Adrenal gland (tissue), 12 donors: ENCODE results near the gene SPAM1. TPM values are rescaled to one million over a fixed set of nuclear protein-coding genes. Genes with fewer than 3 reads are reported as not detected.

Experiments
- DNase-seq, 7 donors: peaks; one replicate each; pipeline ENCODE4 v3.0.0-alpha.2; 2019 to 2020
- H3K27ac ChIP-seq, 5 donors: fragments of 200-600 bp; sonication (generic) in 4 of 5; 1 replicate in 3 of 5; 2 replicates in 2 of 5; pipeline versions ENCODE4 v1.5.1 to v1.8.0; 2016 to 2020; ENCODE audit warnings: mild to moderate bottlenecking in 1 of 5
- H3K27me3 ChIP-seq: fragments of 200-600 bp; 2 replicates; pipeline ENCODE4 v1.8.0; 2021
- H3K36me3 ChIP-seq, 2 donors: fragments of 200-600 bp; replicated peaks in 1 of 2; 1 replicate in 1 of 2; 2 replicates in 1 of 2; pipeline versions ENCODE4 v1.5.1 to v1.8.0; 2018 to 2022
- H3K4me1 ChIP-seq, 2 donors: fragments of 200-600 bp; replicated peaks in 1 of 2; 1 replicate in 1 of 2; 2 replicates in 1 of 2; pipeline versions ENCODE4 v1.5.1 to v1.8.0; 2018 to 2021
- H3K4me3 ChIP-seq, 4 donors: fragments of 200-600 bp; sonication (generic) in 3 of 4; one replicate each; pipeline ENCODE4 v1.5.1; 2016 to 2018
- H3K9me3 ChIP-seq, 3 donors: fragments of 200-600 bp; sonication (generic) in 1 of 3; replicated peaks in 1 of 3; 1 replicate in 2 of 3; 2 replicates in 1 of 3; pipeline versions ENCODE4 v1.5.1 to v1.8.0; 2016 to 2021
- POLR2A ChIP-seq, 2 donors: fragments of 450-650 bp; IDR thresholded peaks; one replicate each; pipeline ENCODE4 v1.6.1; 2017; ENCODE audit warnings: antibody characterized with exemption in 2 of 2, mild to moderate bottlenecking in 2 of 2, moderate library complexity in 1 of 2
- WGBS, 4 donors: extraction: QIAGEN DNeasy Blood & Tissue Kit in 2 of 4; methylation state at CpG; one replicate each; pipeline versions ENCODE4 v1.1.5 to v1.1.7; 2013 to 2017; 5-methylcytosine and 5-hydroxymethylcytosine counted together
- intact Hi-C, 2 donors: fragments of 100-400 bp; cut with DNase I; formaldehyde crosslinking; loops; one replicate each; pipeline versions ENCODE4 v1.14.1 to v1.15.0; 2022 to 2023
- polyA plus RNA-seq, 3 donors: library from polyadenylated mRNA; stranded (reverse); fragments of 200-250 nt in 2 of 3; fragments of 350-450 nt in 1 of 3; fragmentation: Illumina TruSeq in 1 of 3; extraction: RNeasy Lipid Tissue Mini Kit (QIAGEN cat#74804) in 1 of 3; gene quantifications; one replicate each; pipeline ENCODE4 v1.2.3, GENCODE V29; 2013 to 2014
- total RNA-seq, 9 donors: library from RNA; depleted of rRNA in 4 of 9; stranded (reverse); fragments of >200 nt in 4 of 9; fragments of 120-200 nt in 1 of 9; fragmentation: NEBNext Ultra II Directional in 1 of 9; extraction: Animal tissue kit (Norgen Biotek cat#: 25700) in 1 of 9; gene quantifications; one replicate each; pipeline versions ENCODE4 v1.1.0 to v1.2.4, GENCODE V29; 2013 to 2023
- TF ChIP-seq, protein P1 (sequence below), 6 experiments: fragments of 450-650 bp in 4 of 6; fragments of 200-600 bp in 2 of 6; sonication (generic) in 1 of 6; IDR thresholded peaks; 1 replicate in 5 of 6; 2 replicates in 1 of 6; pipeline versions ENCODE4 v1.5.1 to v1.8.0; 2016 to 2021; ENCODE audit warnings: antibody characterized with exemption in 6 of 6, mild to moderate bottlenecking in 2 of 6, moderate library complexity in 1 of 6
- donor health status: healthy with polysubstance abuse.
- donor health status: Bipolar disorder and iron deficiency.
- donor health status: DM: yes; HTN: yes; CAD: no.
- donor health status: DM: no; HTN: no; CAD: no.
- donor health status: DM: no; HTN: no; CAD: no.
- donor health status: DM: yes; HTN: yes; CAD: no.

SPAM1 gene
- total and polyA plus RNA-seq, 12 donors: not detected

GRCh38 chr7:123993996-123994395 lies 69.0 kb downstream of the SPAM1 start:
- intact Hi-C loops: no loop called here
- Histone ChIP-seq H3K36me3 (no peaks in the 10 kb centered on the region), H3K9me3 (no peaks in the 10 kb centered on the region), H3K4me1 (no peaks in the 10 kb centered on the region), H3K4me3 (no peak overlapping the region), H3K27ac (no peak overlapping the region), H3K27me3 (no peaks in the 10 kb centered on the region)
- 64 to 75% (median 73%) methylated on average over 2 of the region's 2 CpGs for WGBS, 4 donors
- TF ChIP-seq, protein P1, sequence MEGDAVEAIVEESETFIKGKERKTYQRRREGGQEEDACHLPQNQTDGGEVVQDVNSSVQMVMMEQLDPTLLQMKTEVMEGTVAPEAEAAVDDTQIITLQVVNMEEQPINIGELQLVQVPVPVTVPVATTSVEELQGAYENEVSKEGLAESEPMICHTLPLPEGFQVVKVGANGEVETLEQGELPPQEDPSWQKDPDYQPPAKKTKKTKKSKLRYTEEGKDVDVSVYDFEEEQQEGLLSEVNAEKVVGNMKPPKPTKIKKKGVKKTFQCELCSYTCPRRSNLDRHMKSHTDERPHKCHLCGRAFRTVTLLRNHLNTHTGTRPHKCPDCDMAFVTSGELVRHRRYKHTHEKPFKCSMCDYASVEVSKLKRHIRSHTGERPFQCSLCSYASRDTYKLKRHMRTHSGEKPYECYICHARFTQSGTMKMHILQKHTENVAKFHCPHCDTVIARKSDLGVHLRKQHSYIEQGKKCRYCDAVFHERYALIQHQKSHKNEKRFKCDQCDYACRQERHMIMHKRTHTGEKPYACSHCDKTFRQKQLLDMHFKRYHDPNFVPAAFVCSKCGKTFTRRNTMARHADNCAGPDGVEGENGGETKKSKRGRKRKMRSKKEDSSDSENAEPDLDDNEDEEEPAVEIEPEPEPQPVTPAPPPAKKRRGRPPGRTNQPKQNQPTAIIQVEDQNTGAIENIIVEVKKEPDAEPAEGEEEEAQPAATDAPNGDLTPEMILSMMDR (IDR thresholded peaks at IDR 0.05): no peak
- TF ChIP-seq POLR2A (IDR thresholded peaks at IDR 0.05): no peak
- peak in 1 of 7 donors; percentile 29 for DNase-seq

DNA sequence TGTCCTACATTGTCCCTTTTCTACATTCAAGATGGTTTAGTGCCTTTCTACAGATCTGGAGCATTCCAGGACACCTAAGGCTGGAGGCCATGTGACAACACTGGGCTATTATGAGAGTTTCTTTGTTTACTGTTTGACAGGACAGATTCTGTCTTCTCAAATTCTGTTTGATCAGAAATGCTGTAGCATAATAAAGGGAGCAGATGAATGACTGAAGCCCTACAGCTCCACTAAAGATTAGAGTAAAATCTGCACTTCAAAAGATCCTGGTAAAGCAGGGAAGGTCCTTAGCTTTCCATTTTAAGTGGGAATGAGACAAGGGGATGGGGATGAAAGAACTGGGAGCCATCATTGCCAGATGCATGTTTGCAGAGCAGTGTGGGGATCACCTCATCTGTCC lies 69.4 kb downstream of the SPAM1 start:
- no peak overlapping the region for H3K27ac ChIP-seq
- H3K9me3 ChIP-seq: no peaks in the 10 kb centered on the region
- no peak for TF ChIP-seq POLR2A (IDR thresholded peaks at IDR 0.05)
- TF ChIP-seq, protein P1 (IDR thresholded peaks at IDR 0.05): no peak
- DNase-seq: no peak
- no peaks in the 10 kb centered on the region for H3K4me1 ChIP-seq
- H3K36me3 ChIP-seq: no peaks in the 10 kb centered on the region
- H3K27me3 ChIP-seq: no peaks in the 10 kb centered on the region
- no peak overlapping the region for H3K4me3 ChIP-seq
- intact Hi-C loops: no loop called here

DNA sequence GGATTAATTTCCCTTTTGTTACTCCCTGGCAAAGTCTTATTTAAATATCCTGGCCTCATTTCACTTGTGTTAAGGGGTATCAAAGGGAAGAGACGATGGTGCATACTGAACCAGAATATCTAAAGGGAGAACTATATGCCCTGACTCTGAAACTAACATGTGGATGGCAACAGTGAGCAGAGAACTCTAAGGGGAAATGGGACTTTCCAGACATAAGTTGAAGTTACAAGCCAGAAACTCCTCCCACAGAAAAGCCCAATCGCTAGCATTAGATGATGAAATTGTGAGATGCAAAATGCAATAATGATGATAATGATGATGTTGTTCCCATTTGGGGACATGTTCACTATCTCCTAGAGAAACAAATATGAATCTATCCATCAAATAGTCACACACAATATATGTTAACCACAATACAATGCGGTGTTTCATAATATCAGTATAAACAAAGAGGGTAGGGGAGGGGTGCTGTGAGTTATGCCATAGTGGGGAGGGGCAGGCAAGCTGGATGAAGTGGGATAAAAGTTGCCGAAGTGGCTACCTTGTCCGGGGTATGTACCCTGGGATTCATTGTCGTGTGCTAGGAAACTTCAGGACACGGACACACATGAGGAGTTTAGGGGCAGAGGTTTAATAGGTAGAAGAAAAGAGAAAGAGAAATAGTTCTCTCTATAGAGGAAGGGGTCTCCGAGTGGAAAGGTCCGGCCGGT lies 70.7 kb downstream of the SPAM1 start:
- 87 to 93% (median 90%) methylated on average over 10 of the region's 10 CpGs for WGBS, 4 donors
- no peaks in the 10 kb centered on the region for H3K9me3 ChIP-seq
- H3K4me3 ChIP-seq: no peak overlapping the region
- H3K27ac ChIP-seq: no peak overlapping the region
- no peak for DNase-seq
- no peaks in the 10 kb centered on the region for H3K4me1 ChIP-seq
- H3K36me3 ChIP-seq: no peaks in the 10 kb centered on the region
- intact Hi-C loops: no loop called here
- H3K27me3 ChIP-seq: no peaks in the 10 kb centered on the region
- TF ChIP-seq, protein P1 (IDR thresholded peaks at IDR 0.05): no peak
- TF ChIP-seq POLR2A (IDR thresholded peaks at IDR 0.05): no peak

DNA sequence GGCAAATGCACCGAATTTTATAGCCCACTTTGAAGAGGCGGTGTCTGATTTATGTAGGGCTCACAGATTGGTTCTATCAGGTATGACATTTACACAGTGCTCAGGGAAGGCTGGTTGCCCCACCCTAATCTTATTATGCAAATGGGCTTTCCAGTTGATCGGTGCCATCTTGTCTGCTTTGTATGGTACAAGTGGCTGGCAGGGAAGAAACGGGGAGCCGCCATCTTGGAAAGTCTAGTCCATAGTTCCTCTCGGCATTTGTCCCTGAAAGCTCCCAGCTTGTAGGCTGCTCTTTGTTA lies 71.2 kb downstream of the SPAM1 start:
- 90 to 97% (median 90%) methylated on average over 6 of the region's 6 CpGs for WGBS, 4 donors
- Histone ChIP-seq H3K36me3 (no peaks in the 10 kb centered on the region), H3K4me3 (no peak overlapping the region), H3K9me3 (no peaks in the 10 kb centered on the region), H3K27ac (no peak overlapping the region), H3K4me1 (no peaks in the 10 kb centered on the region), H3K27me3 (no peaks in the 10 kb centered on the region)
- TF ChIP-seq, protein P1 (IDR thresholded peaks at IDR 0.05): no peak
- TF ChIP-seq POLR2A (IDR thresholded peaks at IDR 0.05): no peak
- intact Hi-C loops: no loop called here
- DNase-seq: no peak
